GM12873 (cell line): ENCODE results near the gene METTL8.

ENCODE experiments used
- TF ChIP-seq, protein P1 (sequence below): IDR thresholded peaks from 2 replicates; pipeline ENCODE4 v1.5.1; 2012; ENCODE audit warnings: low read depth, mild to moderate bottlenecking, moderate library complexity, low read length, control low read depth; ENCODE audit not compliant: insufficient read depth; ENCODE audit errors: missing control alignments

The METTL8 gene

DNA sequence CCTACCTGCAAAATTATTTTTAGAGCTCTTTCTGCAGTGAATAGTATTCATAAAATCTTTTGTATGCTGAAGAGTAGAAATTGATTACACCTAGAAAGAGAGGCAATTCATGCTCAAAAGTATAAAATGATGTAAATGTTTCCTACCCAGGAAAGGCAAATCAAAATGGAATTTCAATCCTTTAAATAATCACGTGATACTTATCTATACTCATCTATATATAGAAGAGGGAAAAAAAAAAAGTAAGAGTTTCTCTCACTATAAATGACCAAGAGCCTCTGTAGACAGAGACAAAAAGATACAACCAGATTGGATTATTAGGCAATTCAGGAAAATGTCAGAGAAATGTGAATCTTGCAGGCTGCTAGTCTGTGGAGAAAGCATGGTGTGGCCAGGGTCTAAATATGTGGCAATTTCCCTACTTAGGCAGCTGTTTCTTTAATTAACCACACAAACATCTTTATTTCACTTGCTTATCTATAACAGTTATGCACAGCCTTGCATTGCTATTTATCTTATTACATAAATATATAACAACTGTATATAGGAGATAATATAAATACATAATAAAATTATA is 39.5 kb downstream of the METTL8 start:
- TF ChIP-seq, protein P1, sequence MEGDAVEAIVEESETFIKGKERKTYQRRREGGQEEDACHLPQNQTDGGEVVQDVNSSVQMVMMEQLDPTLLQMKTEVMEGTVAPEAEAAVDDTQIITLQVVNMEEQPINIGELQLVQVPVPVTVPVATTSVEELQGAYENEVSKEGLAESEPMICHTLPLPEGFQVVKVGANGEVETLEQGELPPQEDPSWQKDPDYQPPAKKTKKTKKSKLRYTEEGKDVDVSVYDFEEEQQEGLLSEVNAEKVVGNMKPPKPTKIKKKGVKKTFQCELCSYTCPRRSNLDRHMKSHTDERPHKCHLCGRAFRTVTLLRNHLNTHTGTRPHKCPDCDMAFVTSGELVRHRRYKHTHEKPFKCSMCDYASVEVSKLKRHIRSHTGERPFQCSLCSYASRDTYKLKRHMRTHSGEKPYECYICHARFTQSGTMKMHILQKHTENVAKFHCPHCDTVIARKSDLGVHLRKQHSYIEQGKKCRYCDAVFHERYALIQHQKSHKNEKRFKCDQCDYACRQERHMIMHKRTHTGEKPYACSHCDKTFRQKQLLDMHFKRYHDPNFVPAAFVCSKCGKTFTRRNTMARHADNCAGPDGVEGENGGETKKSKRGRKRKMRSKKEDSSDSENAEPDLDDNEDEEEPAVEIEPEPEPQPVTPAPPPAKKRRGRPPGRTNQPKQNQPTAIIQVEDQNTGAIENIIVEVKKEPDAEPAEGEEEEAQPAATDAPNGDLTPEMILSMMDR = no peak

DNA sequence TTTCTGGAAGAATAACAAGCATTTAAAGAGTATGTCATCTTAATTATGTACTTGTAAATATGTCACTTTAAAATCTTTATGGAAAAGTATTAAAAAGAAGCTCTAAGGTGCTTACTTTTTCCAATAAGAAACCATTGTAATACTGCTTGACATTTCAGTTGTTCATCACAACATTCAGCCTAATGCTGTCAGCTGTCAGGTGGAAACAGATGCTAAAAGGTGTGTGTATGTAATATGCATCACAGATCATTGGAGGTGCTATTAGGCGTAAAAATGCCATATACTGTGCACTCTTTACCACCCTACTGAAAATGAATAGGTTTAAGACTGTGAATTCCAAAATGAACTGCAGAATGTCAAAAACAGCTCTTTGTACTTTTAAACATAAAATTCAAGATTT is 40.3 kb downstream of the METTL8 start:
- TF ChIP-seq, protein P1 = no peak

DNA sequence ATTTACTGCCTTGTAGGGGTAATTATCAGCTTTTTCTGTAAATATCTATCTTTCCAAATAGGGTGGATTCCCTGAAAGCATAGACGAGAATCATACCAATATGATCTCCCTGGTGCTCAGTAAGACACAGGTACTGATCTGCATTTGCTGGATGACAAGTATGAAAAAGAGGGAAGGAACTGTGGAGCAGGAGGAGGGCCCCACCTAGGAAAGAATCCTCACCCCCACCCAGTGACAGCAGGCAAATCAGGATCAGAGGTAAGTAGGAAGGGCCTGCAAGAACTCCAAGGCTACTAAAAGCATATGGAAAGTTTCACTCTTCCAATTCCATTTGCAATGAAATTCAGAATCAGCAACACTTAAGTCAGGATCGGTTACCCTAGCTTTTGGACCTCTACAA is 42.3 kb downstream of the METTL8 start:
- TF ChIP-seq, protein P1 = no peak

DNA sequence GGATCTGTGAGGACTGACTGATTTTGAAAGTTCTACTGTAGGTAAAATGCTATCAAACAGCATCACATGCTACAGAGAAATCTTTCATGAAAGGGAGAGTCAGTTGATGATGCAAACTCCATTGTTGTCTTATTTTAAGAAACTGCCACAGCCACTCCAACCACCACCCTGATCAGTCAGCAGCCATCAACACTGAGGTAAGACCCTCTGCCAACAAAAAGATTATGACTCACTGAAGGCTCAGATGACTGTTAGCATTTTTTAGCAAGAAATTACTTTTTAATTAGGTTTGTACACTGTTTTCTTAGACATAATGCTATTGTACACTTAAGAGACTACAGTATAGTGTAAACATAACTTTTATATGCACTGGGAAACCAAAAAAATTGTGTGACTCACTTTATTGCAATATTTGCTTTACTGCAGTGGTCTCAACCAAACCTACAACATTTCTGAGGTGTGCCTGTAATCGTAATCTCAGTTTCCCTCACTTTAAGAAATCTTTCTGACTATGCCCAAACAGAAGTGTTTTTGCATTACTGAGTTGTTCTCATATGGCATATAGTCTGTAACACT is 42.8 kb downstream of the METTL8 start:
- TF ChIP-seq, protein P1 = no peak

DNA sequence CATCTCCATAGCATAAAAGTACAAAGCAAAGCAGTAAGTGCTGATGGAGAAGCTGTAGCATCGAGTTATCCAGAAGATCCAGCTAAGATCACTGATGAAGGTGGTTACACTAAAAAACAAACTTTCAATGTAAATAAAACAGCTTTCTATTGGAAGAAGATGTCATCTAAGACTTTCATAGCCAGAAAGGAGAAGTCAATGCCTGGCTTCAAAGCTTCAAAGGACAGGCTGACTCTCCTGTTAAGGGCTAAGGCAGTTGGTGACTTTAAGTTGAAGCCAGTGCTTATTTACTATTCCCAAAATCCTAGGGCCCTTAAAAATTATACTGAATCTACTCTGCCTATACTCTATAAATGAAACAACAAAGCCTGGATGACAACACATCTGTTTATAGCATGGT is 44.0 kb downstream of the METTL8 start:
- TF ChIP-seq, protein P1 = no peak

DNA sequence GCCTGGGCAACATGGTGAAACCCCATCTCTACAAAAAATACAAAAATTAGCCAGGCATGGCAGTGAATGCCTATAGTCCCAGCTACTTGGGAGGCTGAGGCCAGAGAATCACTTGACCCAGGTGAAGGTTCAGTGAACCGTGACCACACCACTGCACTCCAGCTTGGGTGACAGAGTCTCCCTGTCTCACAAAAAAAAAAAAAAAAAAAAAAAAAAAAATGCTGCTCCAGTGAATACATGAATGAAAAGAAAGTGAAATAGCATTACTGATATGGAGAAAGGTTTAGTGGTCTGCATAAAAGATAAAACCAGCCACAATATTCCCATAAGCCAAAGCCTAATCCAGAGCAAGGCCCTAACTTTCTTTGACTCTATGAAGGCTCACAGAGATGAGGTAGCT is 44.5 kb downstream of the METTL8 start:
- TF ChIP-seq, protein P1 = no peak

DNA sequence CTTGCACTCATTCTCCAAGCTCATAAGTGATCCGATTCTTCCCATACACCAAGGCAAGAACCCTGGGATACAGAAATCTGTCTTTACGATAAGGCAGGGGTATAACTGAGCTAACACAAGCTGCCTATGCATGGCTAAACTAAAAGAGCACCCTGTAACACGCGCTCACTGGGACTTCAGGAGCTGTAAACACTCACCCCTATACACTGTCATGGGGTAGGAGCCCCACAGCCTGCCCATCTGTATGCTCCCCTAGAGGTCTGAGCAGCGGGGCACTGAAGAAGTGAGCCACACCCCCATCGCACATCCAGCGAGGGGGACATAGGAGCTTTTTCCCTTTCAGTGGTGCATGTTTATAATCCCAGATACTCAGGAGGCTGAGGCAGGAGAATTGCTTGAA is 46.7 kb downstream of the METTL8 start:
- TF ChIP-seq, protein P1 = no peak

DNA sequence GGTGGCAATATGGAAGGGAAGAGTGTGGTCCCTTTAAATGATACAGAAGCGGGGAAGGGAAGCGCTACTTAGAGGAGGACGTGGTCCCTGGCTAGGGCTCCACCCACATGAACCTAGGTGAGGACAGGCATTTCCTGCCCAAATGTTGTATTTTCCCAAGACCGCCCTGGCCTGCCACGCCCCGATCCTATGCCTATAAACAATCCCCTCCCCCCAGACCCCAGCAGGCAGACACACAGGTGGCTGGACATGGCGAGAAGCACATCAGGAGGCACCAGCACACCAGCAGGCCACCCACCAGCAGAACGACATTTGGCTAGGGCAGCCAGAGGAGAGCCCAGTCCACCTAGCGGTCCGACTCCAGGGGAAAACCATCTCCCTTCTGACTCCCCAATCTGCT is 47.2 kb downstream of the METTL8 start:
- TF ChIP-seq, protein P1 = no peak
